ENCODE measurements around the gene PLEKHM2. TPM values are rescaled to one million over a fixed set of nuclear protein-coding genes. Genes with fewer than 3 reads are reported as not detected.

The PLEKHM2 gene
- total and polyA plus RNA-seq, 2 experiments from 2014 or later = 31.8 to 43.1 TPM

- Histone ChIP-seq H3K27ac (no peak overlapping the region), H3K36me3 (replicated peaks; ENCODE audit: insufficient read depth, low read depth) (no peaks in the 10 kb centered on the region), H4K20me1 (ENCODE audit: insufficient read depth, poor library complexity, severe bottlenecking) (peaks cover 22% of the 10 kb centered on the region), H3K27me3 (no peaks in the 10 kb centered on the region), H3K4me2 (no peak overlapping the region), H3K9me3 (ENCODE audit: low read depth) (no peaks in the 10 kb centered on the region), H2AFZ (no peak overlapping the region), H3K4me1 (ENCODE audit: insufficient read depth) (peaks cover 14% of the 10 kb centered on the region), H3K4me3 (no peak overlapping the region), H3K9me2 (replicated peaks; ENCODE audit: insufficient read depth) (no peaks in the 10 kb centered on the region), H3K79me2 (peaks cover 34% of the 10 kb centered on the region)
- DNase-seq (ENCODE audit: low spot score) = no peak
- no peak for TF ChIP-seq EZH2phosphoT487 (IDR thresholded peaks at IDR 0.05; ENCODE audit: low read depth, severe bottlenecking, unreplicated experiment)
- TF ChIP-seq CTCF (IDR thresholded peaks at IDR 0.05; ENCODE audit: poor library complexity) = no peak
- TF ChIP-seq EZH2 (IDR thresholded peaks at IDR 0.05; ENCODE audit: borderline replicate concordance) = no peak
- 95% methylated on average over 7 of the region's 7 CpGs for WGBS (ENCODE audit: low lambda C conversion rate, missing lambda C conversion rate)
These were observed 84.3 kb downstream of the PLEKHM2 start for GRCh38 chr1:15768388-15768787.

GRCh38 chr1:15770313-15770962 is 86.3 kb downstream of the PLEKHM2 start:
- Histone ChIP-seq H3K9me3 (ENCODE audit: low read depth) (no peaks in the 10 kb centered on the region), H4K20me1 (ENCODE audit: insufficient read depth, poor library complexity, severe bottlenecking) (peaks cover 6% of the 10 kb centered on the region)

GRCh38 chr1:15771836-15772515 is 87.9 kb downstream of the PLEKHM2 start:
- no peak for TF ChIP-seq EZH2phosphoT487 (IDR thresholded peaks at IDR 0.05; ENCODE audit: low read depth, severe bottlenecking, unreplicated experiment)
- TF ChIP-seq EZH2 (IDR thresholded peaks at IDR 0.05; ENCODE audit: borderline replicate concordance) = no peak
- no peak for TF ChIP-seq CTCF (IDR thresholded peaks at IDR 0.05; ENCODE audit: poor library complexity)
- no peaks in the 10 kb centered on the region for H3K36me3 ChIP-seq (replicated peaks; ENCODE audit: insufficient read depth, low read depth)
- no peaks in the 10 kb centered on the region for H3K9me3 ChIP-seq (ENCODE audit: low read depth)
- no peak overlapping the region for H3K4me2 ChIP-seq
- no peak overlapping the region for H3K4me3 ChIP-seq
- DNase-seq (ENCODE audit: low spot score) = no peak
- peaks cover 16% of the 10 kb centered on the region for H3K79me2 ChIP-seq
- H2AFZ ChIP-seq = no peak overlapping the region
- no peaks in the 10 kb centered on the region for H3K4me1 ChIP-seq (ENCODE audit: insufficient read depth)
- no peaks in the 10 kb centered on the region for H4K20me1 ChIP-seq (ENCODE audit: insufficient read depth, poor library complexity, severe bottlenecking)
- 88% methylated on average over 6 of the region's 6 CpGs for WGBS (ENCODE audit: low lambda C conversion rate, missing lambda C conversion rate)
- no peaks in the 10 kb centered on the region for H3K27me3 ChIP-seq
- H3K9me2 ChIP-seq (replicated peaks; ENCODE audit: insufficient read depth) = no peaks in the 10 kb centered on the region
- no peak overlapping the region for H3K27ac ChIP-seq

More at GRCh38 chr1:15770313-15770962, 86.3 kb downstream of the PLEKHM2 start:
- TF ChIP-seq EZH2phosphoT487 (IDR thresholded peaks at IDR 0.05; ENCODE audit: low read depth, severe bottlenecking, unreplicated experiment) = no peak
- TF ChIP-seq CTCF (IDR thresholded peaks at IDR 0.05; ENCODE audit: poor library complexity) = no peak
- no peak for TF ChIP-seq EZH2 (IDR thresholded peaks at IDR 0.05; ENCODE audit: borderline replicate concordance)
- no peaks in the 10 kb centered on the region for H3K27me3 ChIP-seq
- no peak for DNase-seq (ENCODE audit: low spot score)
- H3K4me2 ChIP-seq = no peak overlapping the region
- no peak overlapping the region for H3K27ac ChIP-seq
- WGBS (ENCODE audit: low lambda C conversion rate, missing lambda C conversion rate) = 95% methylated on average over 14 of the region's 14 CpGs
- H3K36me3 ChIP-seq (replicated peaks; ENCODE audit: insufficient read depth, low read depth) = no peaks in the 10 kb centered on the region
- H3K4me1 ChIP-seq (ENCODE audit: insufficient read depth) = no peaks in the 10 kb centered on the region
- peaks cover 22% of the 10 kb centered on the region for H3K79me2 ChIP-seq
- no peak overlapping the region for H2AFZ ChIP-seq
- H3K4me3 ChIP-seq = no peak overlapping the region
- no peaks in the 10 kb centered on the region for H3K9me2 ChIP-seq (replicated peaks; ENCODE audit: insufficient read depth)

Data from hepatocyte (in vitro differentiated cells).